GM19099 (cell line): Measurements from ENCODE around the gene BAG5.

Experiments
- POLR2A ChIP-seq: IDR thresholded peaks from 3 replicates; pipeline ENCODE4 v1.6.1; 2011; ENCODE audit warnings: low read depth; ENCODE audit not compliant: insufficient read length; ENCODE audit errors: extremely low read depth

The BAG5 gene

DNA sequence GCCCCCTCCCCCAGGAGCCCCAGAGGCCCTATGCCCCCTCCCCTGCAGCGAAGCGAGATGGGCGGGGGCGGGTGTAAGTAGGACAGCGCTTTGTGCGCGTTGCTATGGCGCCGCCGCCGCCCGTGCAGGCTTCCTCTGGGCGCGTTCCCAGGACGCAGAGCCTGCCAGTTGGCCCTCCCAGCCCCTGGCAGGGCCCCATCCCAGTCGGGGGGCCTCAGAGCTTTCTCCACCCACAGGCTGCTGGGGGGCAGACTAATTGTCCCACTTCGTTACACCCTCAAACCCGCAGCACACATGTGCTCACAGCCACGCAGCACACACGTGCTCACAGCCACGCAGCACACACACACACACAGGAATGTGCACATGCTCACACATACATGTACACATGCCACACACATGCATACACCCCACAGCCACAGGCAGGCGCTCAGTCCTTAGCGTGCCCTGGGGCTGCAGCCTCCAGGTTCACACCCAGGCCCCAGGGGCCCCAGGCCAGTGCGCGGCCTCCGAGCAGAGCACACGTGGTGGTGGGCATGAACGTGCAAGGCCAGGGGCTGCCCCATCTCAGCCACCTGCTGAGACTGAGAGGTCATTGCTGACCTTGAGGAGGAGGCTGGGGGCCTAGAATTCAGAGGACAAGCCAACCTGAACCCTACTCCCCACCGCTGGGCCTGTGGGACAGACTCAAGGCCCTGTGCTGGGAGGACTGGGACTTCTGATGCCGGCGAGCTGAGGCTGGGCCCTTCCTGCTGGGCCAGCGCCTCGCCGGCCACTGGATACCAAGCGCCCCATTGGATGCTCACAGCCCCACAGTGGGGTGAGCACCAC, 17.9 kb downstream of the BAG5 start:
- no peak for TF ChIP-seq POLR2A

GRCh38 chr14:103543721-103544387, 18.6 kb downstream of the BAG5 start:
- no peak for TF ChIP-seq POLR2A

GRCh38 chr14:103543140-103543539, 19.3 kb downstream of the BAG5 start:
- no peak for TF ChIP-seq POLR2A

- no peak for TF ChIP-seq POLR2A
Measured at GRCh38 chr14:103542605-103543088, 19.8 kb downstream of the BAG5 start.

- no peak for TF ChIP-seq POLR2A
Measured at GRCh38 chr14:103541709-103542604, 20.5 kb downstream of the BAG5 start.

DNA sequence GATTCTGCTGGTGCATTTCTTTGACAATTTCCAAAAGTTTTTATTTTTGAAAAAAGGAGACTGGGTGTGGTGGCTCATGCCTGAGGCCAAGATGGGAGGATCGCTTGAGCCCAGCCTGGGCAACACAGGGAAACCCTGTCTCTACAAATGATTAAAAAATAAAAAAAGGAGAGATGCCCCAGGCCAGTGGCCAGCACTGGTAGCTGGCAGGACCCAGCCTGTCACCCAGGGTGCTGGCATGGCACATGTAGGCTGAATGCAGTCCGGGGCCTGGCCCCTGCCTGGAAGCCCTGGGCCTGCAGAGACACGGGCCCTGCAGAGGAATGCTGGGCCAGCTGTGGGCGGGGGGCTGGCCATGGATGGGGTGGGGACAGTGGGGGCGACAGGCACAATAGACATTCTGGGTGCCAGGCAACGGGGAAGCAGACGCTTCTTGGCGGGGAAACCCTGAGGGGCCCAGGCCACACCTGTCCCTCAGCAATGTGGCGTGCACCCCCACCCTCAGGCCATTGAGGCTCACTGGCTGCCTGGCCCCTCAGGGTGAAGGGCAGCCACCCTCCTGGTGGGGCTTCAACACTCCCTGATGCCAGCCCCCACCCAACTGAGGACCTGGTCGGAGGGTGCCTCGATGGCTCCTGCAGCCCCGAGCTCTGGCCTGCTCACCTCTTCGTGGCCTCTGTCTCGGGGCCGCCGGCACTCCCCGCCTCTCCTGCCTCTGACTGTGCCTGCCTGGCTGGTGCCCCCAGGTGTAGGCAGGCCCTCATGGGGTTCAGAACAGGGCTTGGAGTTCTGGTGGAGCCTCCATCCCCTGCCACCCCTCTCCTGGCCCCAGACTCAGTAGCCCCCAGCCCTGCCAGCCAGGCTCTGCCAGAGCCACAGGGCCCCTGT, 21.4 kb downstream of the BAG5 start:
- no peak for TF ChIP-seq POLR2A

GRCh38 chr14:103539056-103539825, 23.2 kb downstream of the BAG5 start:
- no peak for TF ChIP-seq POLR2A

GRCh38 chr14:103538291-103539055, 24.0 kb downstream of the BAG5 start:
- peak; percentile 9 for TF ChIP-seq POLR2A

DNA sequence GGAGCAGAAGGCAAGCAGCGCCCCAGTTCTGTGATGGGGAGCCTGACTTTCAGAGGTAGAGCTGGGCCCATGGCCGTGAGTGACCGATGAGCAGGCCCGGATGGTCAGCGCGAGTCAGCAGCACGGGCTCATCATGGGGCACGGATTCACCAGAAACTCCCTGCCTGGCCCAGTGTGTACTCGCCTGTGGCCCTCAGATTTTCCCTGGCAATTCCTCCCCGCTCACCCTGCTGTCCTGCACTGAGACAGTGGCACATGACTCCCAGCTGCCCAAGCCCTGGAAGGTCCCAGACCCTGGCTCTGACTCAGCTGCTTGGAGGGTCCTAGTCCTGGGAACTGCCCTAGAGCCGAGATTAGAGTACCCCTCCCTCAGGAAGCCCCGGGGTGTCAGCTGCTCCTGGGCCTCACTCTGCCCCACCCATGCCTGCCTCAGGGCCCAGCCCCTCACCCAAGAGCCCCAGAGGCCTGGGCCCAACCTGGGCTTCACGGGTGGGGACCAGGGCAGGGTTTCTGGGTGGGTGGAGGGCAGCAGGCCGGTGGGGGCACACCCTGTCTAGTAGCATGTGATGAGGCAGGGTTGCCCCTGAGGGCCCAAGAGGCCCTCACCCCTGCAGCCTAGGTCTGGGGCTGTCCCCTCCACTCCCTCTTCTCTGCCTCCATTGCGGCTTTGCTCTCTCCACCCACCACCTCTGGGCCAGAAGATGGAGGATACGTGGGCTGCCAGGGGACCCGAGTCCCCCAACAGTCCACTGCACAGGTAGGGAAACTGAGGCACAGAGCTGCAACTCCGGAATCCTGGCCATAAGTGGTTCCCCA, 25.1 kb downstream of the BAG5 start:
- TF ChIP-seq POLR2A: no peak

- TF ChIP-seq POLR2A: no peak
Measured at GRCh38 chr14:103536693-103537092, 25.8 kb downstream of the BAG5 start.

DNA sequence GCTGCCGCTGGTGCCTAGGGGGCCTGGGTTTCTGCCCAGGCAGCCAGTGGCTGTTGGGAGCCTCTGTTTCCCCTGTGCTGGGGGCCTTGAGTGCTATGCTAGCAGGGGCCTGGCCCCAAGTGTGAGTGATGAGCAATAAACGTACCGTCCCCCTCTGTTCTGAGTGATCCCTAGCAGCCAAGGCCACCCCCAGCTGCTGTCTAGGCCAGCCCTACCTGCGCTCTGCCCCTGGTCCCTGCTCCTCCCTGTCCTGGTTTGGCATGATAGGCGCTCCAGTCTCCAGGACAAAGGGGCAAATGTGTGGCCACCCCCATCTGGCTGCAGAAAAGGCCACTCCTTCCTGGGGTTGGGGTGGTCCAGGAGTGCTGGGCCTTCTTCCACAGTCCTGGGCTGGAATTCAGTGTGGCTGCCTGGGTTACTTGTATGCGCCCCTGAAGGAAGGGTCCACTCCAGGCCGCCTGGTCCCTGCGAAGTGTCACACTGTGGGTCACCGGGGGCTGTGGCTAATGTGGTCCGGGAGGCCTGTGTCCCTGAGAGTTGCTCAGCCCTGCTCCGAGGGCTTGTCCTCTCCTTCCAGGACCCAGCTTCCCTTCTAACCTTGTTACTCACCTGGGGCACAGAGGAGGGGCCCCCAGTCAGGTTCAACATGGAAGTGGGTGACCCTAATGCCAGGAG, 26.4 kb downstream of the BAG5 start:
- no peak for TF ChIP-seq POLR2A
